ENCODE measurements around the gene CLP1. TPM values are rescaled to one million over a fixed set of nuclear protein-coding genes. Genes with fewer than 3 reads are reported as not detected.
"Not testable (repeated sequence)": the region's sequence is repeated elsewhere in the genome, so short reads cannot be mapped to it uniquely, and the experiment has no call there.

Gene CLP1
- total RNA-seq, 3 donors from 2014 or later: 10.0 to 13.1 (median 10.9) TPM

DNA sequence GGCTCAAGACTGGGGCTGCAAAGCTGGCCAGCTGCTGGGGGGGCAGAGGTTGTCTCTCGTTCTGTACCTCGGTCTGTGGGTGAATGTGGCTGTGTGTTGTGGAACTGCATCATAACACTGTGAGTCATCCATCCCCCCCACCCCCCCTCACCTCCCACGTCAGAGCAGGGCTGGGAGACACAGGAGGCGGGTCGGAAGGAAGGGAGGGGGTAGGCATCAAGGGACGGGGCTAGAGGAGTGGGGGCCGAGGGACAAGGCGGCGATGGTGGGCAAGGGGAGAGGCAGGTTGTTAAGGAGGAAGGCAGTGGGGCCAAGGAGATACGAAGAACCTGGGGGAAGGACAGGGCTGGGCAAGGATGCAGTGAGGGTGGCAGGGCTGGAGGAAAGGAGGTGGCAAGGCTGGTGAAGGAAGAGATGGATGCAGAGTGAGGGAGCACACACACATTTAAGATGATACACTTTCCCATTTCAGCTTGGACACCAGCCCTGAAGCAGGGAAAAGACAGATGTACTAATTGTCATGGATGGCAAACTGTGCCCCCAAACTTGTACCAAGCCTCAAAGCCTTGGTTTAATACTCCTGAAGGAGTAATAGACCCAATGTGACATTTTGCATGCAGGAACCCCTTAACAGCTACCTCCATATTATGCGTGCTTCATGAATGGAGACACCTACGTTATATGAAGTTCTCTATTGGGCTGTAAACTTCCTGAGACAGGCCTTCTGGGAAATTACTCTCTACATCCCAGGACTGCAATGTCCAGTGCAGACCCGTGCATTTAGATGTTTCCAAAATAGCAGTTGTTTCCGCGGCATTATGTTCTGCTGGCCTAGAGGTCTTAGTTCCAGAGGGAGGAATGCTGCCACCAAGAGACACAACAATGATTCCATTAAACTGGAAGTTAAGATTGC is 7.5 kb upstream of the CLP1 start, which contains the start of gene YPEL4:
YPEL4 (minus strand) TSS at position 87 of the 913 bp plus-strand sequence. CDS start 2,805 bp downstream, outside the sequence.
- no peak for TF ChIP-seq CTCF (IDR thresholded peaks at IDR 0.05)
- Histone ChIP-seq H3K4me1 (ENCODE audit: low read depth) (no peaks in the 10 kb centered on the region), H3K9me3 (no peaks in the 10 kb centered on the region), H3K4me3 (no peak within 1 kb of the TSS), H3K36me3 (ENCODE audit: low read depth) (no peaks in the 10 kb centered on the region)
- intact Hi-C loops (cut with DNase I, micrococcal nuclease): loop anchor here in 1 of 2 donors (10.0 kb wide), 1 partner anchor 305 kb away; no protein-coding TSS in a partner anchor
- peak in 2 of 3 donors; percentile 38 to 75 for DNase-seq
- ATAC-seq: peak; percentile 71

DNA sequence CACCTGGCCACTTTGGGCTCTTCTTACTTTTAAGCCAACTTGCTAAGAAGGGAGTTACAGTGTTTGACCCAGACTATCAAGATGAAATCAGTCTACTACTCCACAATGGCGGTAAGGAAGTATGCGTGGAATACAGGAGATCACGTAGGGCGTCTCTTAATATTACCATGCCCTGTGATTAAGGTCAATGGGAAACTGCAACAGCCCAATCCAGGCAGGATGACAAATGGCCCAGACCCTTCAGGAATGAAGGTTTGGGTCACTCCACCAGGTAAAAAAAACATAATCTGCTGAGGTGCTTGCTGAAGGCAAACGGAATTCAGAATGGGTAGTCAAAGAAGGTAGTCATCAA is 6.8 kb upstream of the CLP1 start:
- no peaks in the 10 kb centered on the region for H3K4me1 ChIP-seq (ENCODE audit: low read depth)
- H3K4me3 ChIP-seq: no peak overlapping the region
- TF ChIP-seq CTCF (IDR thresholded peaks at IDR 0.05): no peak
- DNase-seq (no peak), ATAC-seq (no peak)
- intact Hi-C loops (cut with DNase I, micrococcal nuclease): no loop called here
- H3K36me3 ChIP-seq (ENCODE audit: low read depth): no peaks in the 10 kb centered on the region
- no peaks in the 10 kb centered on the region for H3K9me3 ChIP-seq

DNA sequence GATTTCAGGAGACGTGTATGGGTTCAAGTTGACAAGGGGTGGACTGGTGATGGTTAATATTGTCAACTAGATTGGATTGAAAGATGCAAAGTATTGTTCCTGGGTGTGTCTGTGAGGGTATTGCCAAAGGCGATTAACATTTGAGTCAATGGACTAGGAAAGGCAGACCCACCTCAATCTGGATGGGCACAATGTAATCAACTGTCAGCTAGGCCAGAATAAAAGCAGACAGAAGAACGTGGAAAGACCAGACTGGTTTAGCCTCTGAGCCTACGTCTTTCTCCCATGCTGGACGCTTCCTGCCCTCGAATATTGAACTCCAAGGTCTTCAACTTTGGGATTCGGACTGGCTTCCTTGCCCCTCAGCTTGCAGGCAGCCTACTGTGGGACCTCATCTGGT is 6.2 kb upstream of the CLP1 start:
- intact Hi-C loops (cut with DNase I, micrococcal nuclease): no loop called here
- Histone ChIP-seq H3K4me3 (no peak overlapping the region), H3K9me3 (no peaks in the 10 kb centered on the region), H3K36me3 (ENCODE audit: low read depth) (no peaks in the 10 kb centered on the region), H3K4me1 (ENCODE audit: low read depth) (peaks cover 1% of the 10 kb centered on the region)
- ATAC-seq (no peak), DNase-seq (no peak)
- no peak for TF ChIP-seq CTCF (IDR thresholded peaks at IDR 0.05)

DNA sequence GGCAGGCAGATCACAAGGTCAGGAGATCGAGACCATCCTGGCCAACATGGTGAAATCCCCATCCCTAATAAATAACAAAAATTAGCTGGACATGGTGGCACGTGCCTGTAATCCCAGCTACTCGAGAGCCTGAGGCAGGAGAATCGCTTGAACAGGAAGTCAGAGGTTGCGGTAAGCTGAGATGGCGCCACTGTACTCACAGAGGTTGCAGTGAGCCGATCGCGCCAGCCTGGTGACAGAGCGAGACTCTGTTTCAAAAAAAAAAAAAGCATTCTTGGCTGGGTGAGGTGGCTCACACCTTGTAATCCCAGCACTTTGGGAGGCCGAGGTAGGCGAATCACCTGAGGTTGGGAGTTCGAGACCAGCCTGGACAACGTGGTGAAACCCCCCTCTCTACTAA is 5.3 kb upstream of the CLP1 start:
- ATAC-seq; H3K4me3 ChIP-seq; DNase-seq; H3K36me3 ChIP-seq (ENCODE audit: low read depth); intact Hi-C loops (cut with DNase I, micrococcal nuclease); H3K9me3 ChIP-seq; H3K4me1 ChIP-seq (ENCODE audit: low read depth): not testable (repeated sequence)

- intact Hi-C loops (cut with DNase I, micrococcal nuclease): no loop called here
- ATAC-seq (no peak), DNase-seq (no peak)
- H3K4me1 ChIP-seq (ENCODE audit: low read depth): peaks cover 3% of the 10 kb centered on the region
- TF ChIP-seq CTCF (IDR thresholded peaks at IDR 0.05): no peak
- no peak overlapping the region for H3K4me3 ChIP-seq
- H3K36me3 ChIP-seq (ENCODE audit: low read depth): peaks cover 4% of the 10 kb centered on the region
- H3K9me3 ChIP-seq: no peaks in the 10 kb centered on the region
Observed at GRCh38 chr11:57652662-57653061, 4.9 kb upstream of the CLP1 start.

DNA sequence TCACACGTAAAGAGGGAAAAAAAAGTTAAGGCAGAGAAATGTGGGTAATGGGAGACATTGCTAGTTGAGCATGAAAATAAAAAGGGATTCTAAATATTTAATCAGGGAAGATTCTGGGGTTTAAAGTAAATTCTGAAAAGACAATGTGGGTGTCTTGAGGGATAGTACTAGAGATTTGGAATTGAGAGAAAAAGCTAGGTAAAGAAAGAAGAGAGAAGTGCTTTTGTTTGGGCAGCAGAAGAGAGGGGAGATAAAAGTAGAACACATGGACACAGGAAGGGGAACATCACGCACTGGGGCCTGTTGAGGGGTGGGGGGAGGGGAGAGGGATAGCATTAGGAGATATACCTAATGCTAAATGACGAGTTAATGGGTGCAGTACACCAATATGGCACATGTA is 4.4 kb upstream of the CLP1 start:
- Histone ChIP-seq H3K9me3 (no peaks in the 10 kb centered on the region), H3K36me3 (ENCODE audit: low read depth) (peaks cover 4% of the 10 kb centered on the region), H3K4me3 (no peak overlapping the region), H3K4me1 (ENCODE audit: low read depth) (peaks cover 3% of the 10 kb centered on the region)
- DNase-seq: no peak
- TF ChIP-seq CTCF (IDR thresholded peaks at IDR 0.05): no peak
- ATAC-seq: no peak
- intact Hi-C loops (cut with DNase I, micrococcal nuclease): no loop called here

All from mucosa of descending colon (tissue), 3 donors.